Ascending aorta (tissue), 2 donors: ENCODE measurements around the gene ACTG1. TPM values are rescaled to one million over a fixed set of nuclear protein-coding genes. Genes with fewer than 3 reads are reported as not detected.

Experiments
- DNase-seq, 2 donors: peaks; one replicate each; pipeline ENCODE4 v3.0.0-alpha.2; 2019; ENCODE audit warnings: low spot score in 2 of 2
- H3K27ac ChIP-seq, 2 donors: fragments of 200-600 bp; sonication (generic); one replicate each; pipeline ENCODE4 v1.5.1; 2016 to 2017; ENCODE audit warnings: mild to moderate bottlenecking in 1 of 2
- H3K27me3 ChIP-seq: fragments of 200-600 bp; sonication (generic); one replicate; pipeline ENCODE4 v1.5.1; 2017
- H3K36me3 ChIP-seq, 2 donors: fragments of 200-600 bp; sonication (generic); one replicate each; pipeline ENCODE4 v1.5.1; 2016
- H3K4me1 ChIP-seq, 2 donors: fragments of 200-600 bp; sonication (generic); one replicate each; pipeline ENCODE4 v1.5.1; 2016 to 2017; ENCODE audit warnings: mild to moderate bottlenecking in 1 of 2
- H3K4me3 ChIP-seq, 2 donors: fragments of 200-600 bp; sonication (generic); one replicate each; pipeline ENCODE4 v1.5.1; 2016 to 2017; ENCODE audit warnings: mild to moderate bottlenecking in 1 of 2
- H3K9me3 ChIP-seq, 2 donors: fragments of 200-600 bp; sonication (generic); one replicate each; pipeline ENCODE4 v1.5.1; 2016
- CTCF ChIP-seq, 3 experiments: fragments of 200-600 bp in 2 of 3; fragments of 450-650 bp in 1 of 3; sonication (generic) in 2 of 3; IDR thresholded peaks; one replicate each; pipeline ENCODE4 v1.5.1; 2016 to 2019; ENCODE audit warnings: antibody characterized with exemption in 3 of 3, mild to moderate bottlenecking in 1 of 3, moderate library complexity in 1 of 3
- intact Hi-C: fragments of 100-400 bp; cut with DNase I; formaldehyde crosslinking; loops from one replicate; pipeline ENCODE4 v1.15.1; 2023
- total RNA-seq: library from RNA; depleted of rRNA; stranded (reverse); fragments of >200 nt; gene quantifications from one replicate; pipeline ENCODE4 v1.1.0, GENCODE V29; 2016

Gene ACTG1
- total RNA-seq, 1 donor from 2014 or later: 6,075 TPM

GRCh38 chr17:81483862-81484194, 28.8 kb downstream of the ACTG1 start:
- no peaks in the 10 kb centered on the region for H3K36me3 ChIP-seq
- intact Hi-C loops: loop anchor here (1.0 kb wide), 3 partner anchors 82 to 229 kb away; no protein-coding TSS in a partner anchor
- H3K4me1 ChIP-seq: peaks cover 11 to 37% of the 10 kb centered on the region in 2 donors
- no peak overlapping the region for H3K27ac ChIP-seq
- TF ChIP-seq CTCF (IDR thresholded peaks at IDR 0.05): no peak
- no peak for DNase-seq
- H3K4me3 ChIP-seq: peak overlapping the region; percentile 51 to 62
- no peaks in the 10 kb centered on the region for H3K27me3 ChIP-seq
- H3K9me3 ChIP-seq: no peaks in the 10 kb centered on the region

- Histone ChIP-seq H3K27me3 (no peaks in the 10 kb centered on the region), H3K27ac (no peak overlapping the region), H3K36me3 (no peaks in the 10 kb centered on the region), H3K4me1 (peaks cover 7 to 34% of the 10 kb centered on the region in 2 donors), H3K4me3 (peak overlapping the region; percentile 51 to 62), H3K9me3 (no peaks in the 10 kb centered on the region)
- intact Hi-C loops: no loop called here
- no peak for TF ChIP-seq CTCF (IDR thresholded peaks at IDR 0.05)
- no peak for DNase-seq
Observed at GRCh38 chr17:81483085-81483861, 29.3 kb downstream of the ACTG1 start.

- H3K27me3 ChIP-seq: no peaks in the 10 kb centered on the region
- no peak overlapping the region for H3K27ac ChIP-seq
Observed at GRCh38 chr17:81482673-81483072, 29.9 kb downstream of the ACTG1 start.

GRCh38 chr17:81481815-81482505, 30.6 kb downstream of the ACTG1 start:
- H3K27ac ChIP-seq: no peak overlapping the region
- no peaks in the 10 kb centered on the region for H3K27me3 ChIP-seq
- H3K4me1 ChIP-seq: peaks cover 5 to 32% of the 10 kb centered on the region in 2 donors
- intact Hi-C loops: loop anchor here (1.0 to 2.0 kb wide), 4 partner anchors 53 to 135 kb away; partner anchors contain the start of gene FAAP100
- no peaks in the 10 kb centered on the region for H3K9me3 ChIP-seq
- H3K4me3 ChIP-seq: peak overlapping the region; percentile 42 to 73
- H3K36me3 ChIP-seq: no peaks in the 10 kb centered on the region
- DNase-seq: no peak
- no peak for TF ChIP-seq CTCF (IDR thresholded peaks at IDR 0.05)

More at GRCh38 chr17:81482673-81483072, 29.9 kb downstream of the ACTG1 start:
- Histone ChIP-seq H3K4me1 (peaks cover 5 to 34% of the 10 kb centered on the region in 2 donors), H3K9me3 (no peaks in the 10 kb centered on the region), H3K4me3 (no peak overlapping the region), H3K36me3 (no peaks in the 10 kb centered on the region)
- DNase-seq: no peak
- TF ChIP-seq CTCF (IDR thresholded peaks at IDR 0.05): no peak
- intact Hi-C loops: no loop called here

GRCh38 chr17:81481073-81481799, 31.4 kb downstream of the ACTG1 start:
- peaks cover 5 to 32% of the 10 kb centered on the region in 2 donors for H3K4me1 ChIP-seq
- no peak for TF ChIP-seq CTCF (IDR thresholded peaks at IDR 0.05)
- peak in 1 of 2 donors; percentile 86 for DNase-seq
- peak overlapping the region; percentile 42 to 73 for H3K4me3 ChIP-seq
- no peaks in the 10 kb centered on the region for H3K27me3 ChIP-seq
- H3K36me3 ChIP-seq: no peaks in the 10 kb centered on the region
- no peaks in the 10 kb centered on the region for H3K9me3 ChIP-seq
- intact Hi-C loops: loop anchor here (1.0 to 2.0 kb wide), 4 partner anchors 52 to 134 kb away; partner anchors contain the start of gene FAAP100
- no peak overlapping the region for H3K27ac ChIP-seq
